B cell (primary cell): ENCODE measurements around the gene AZU1. TPM values are rescaled to one million over a fixed set of nuclear protein-coding genes. Genes with fewer than 3 reads are reported as not detected.

ENCODE experiments used
- ATAC-seq: fragments of 200-7000 bp; cut with Tn5 transposase; one replicate; pipeline ENCODE4 v1.10.0; 2021; ENCODE audit warnings: low read depth, mild to moderate bottlenecking, moderate number of reproducible peaks, moderate library complexity
- CTCF ChIA-PET: fragments of 350-600 bp; sonication (Branson Sonifier 250); formaldehyde crosslinking; loops from one replicate; lab custom pipeline; 2021; ENCODE audit warnings: antibody characterized with exemption, inconsistent platforms; lab: Charles Lee
- POLR2A ChIA-PET: fragments of 350-600 bp; sonication (Branson Sonifier 250); formaldehyde crosslinking; loops from one replicate; lab custom pipeline; 2021; ENCODE audit warnings: antibody characterized with exemption; lab: Charles Lee
- DNase-seq: peaks from one replicate; pipeline ENCODE4 v3.0.0; 2013
- H2AFZ ChIP-seq: 2 replicates; pipeline ENCODE4 v1.6.1; 2012; ENCODE audit warnings: mild to moderate bottlenecking, low read depth, low read length; ENCODE audit not compliant: insufficient read depth, poor library complexity, severe bottlenecking
- H3K27ac ChIP-seq, 2 donors: 1 replicate in 1 of 2; 2 replicates in 1 of 2; pipeline ENCODE4 v1.5.1; 2012 to 2013; ENCODE audit warnings: low read length in 2 of 2, mild to moderate bottlenecking in 2 of 2, moderate library complexity in 1 of 2
- H3K27me3 ChIP-seq, 4 experiments: fragments of 200-600 bp in 1 of 4; sonication (generic) in 1 of 4; replicated peaks in 1 of 4; 1 replicate in 2 of 4; 2 replicates in 2 of 4; pipeline versions ENCODE4 v1.6.1 to v1.7.0; 2013 to 2016; ENCODE audit warnings: low read length in 3 of 4, mild to moderate bottlenecking in 2 of 4, mixed read lengths in 1 of 4, moderate library complexity in 1 of 4; ENCODE audit not compliant: insufficient read depth in 4 of 4, control insufficient read depth in 3 of 4; ENCODE audit errors: control extremely low read depth in 1 of 4
- H3K36me3 ChIP-seq, 2 experiments: replicated peaks in 1 of 2; 1 replicate in 1 of 2; 2 replicates in 1 of 2; pipeline versions ENCODE4 v1.6.1 to v1.7.1; 2013; ENCODE audit warnings: low read length in 1 of 2; ENCODE audit not compliant: insufficient read depth in 2 of 2, control insufficient read depth in 1 of 2; ENCODE audit errors: control extremely low read depth in 1 of 2, extremely low read depth in 1 of 2
- H3K4me1 ChIP-seq, 2 donors: fragments of 200-600 bp in 1 of 2; sonication (generic) in 1 of 2; 1 replicate in 1 of 2; 2 replicates in 1 of 2; pipeline versions ENCODE4 v1.5.1 to v1.6.1; 2013 to 2017; ENCODE audit warnings: low read length in 2 of 2; ENCODE audit not compliant: control insufficient read depth in 2 of 2, insufficient read depth in 2 of 2
- H3K4me2 ChIP-seq: replicated peaks from 2 replicates; pipeline ENCODE3; 2012; ENCODE audit warnings: mild to moderate bottlenecking, low read depth, low read length; ENCODE audit not compliant: poor library complexity, severe bottlenecking
- H3K4me3 ChIP-seq, 5 experiments: fragments of 200-600 bp in 1 of 5; sonication (generic) in 1 of 5; 1 replicate in 3 of 5; 2 replicates in 2 of 5; pipeline versions ENCODE4 v1.5.1 to v1.7.0; 2011 to 2016; ENCODE audit warnings: low read length in 4 of 5, mild to moderate bottlenecking in 4 of 5, low read depth in 2 of 5, control low read depth in 1 of 5, moderate library complexity in 1 of 5; ENCODE audit not compliant: insufficient read depth in 1 of 5; ENCODE audit errors: control extremely low read depth in 1 of 5, extremely low read depth in 1 of 5
- H3K79me2 ChIP-seq: fragments of 200-600 bp; sonication (generic); one replicate; pipeline ENCODE4 v1.6.0; 2016; ENCODE audit warnings: low read length; ENCODE audit not compliant: control insufficient read depth, insufficient read depth
- H3K9ac ChIP-seq: fragments of 200-600 bp; sonication (generic); 2 replicates; pipeline ENCODE4 v1.6.1; 2017; ENCODE audit warnings: mild to moderate bottlenecking, low read length, moderate library complexity
- H3K9me3 ChIP-seq, 3 donors: one replicate each; pipeline versions ENCODE4 v1.6.1 to v1.7.1; 2013; ENCODE audit warnings: low read length in 2 of 3; ENCODE audit not compliant: control insufficient read depth in 2 of 3, insufficient read depth in 1 of 3; ENCODE audit errors: control extremely low read depth in 1 of 3
- H4K20me1 ChIP-seq: 2 replicates; pipeline ENCODE4 v1.6.0; 2012; ENCODE audit warnings: mild to moderate bottlenecking, low read length; ENCODE audit not compliant: insufficient read depth, control insufficient read depth, poor library complexity, severe bottlenecking
- H3K27ac Mint-ChIP-seq: one replicate; pipeline ENCODE4 v1.8.0; 2021; ENCODE audit warnings: mixed read lengths
- H3K27me3 Mint-ChIP-seq: one replicate; pipeline ENCODE4 v1.8.0; 2021; ENCODE audit warnings: mixed read lengths
- H3K4me1 Mint-ChIP-seq: one replicate; pipeline ENCODE4 v1.8.0; 2021; ENCODE audit warnings: mixed read lengths
- H3K4me3 Mint-ChIP-seq: one replicate; pipeline ENCODE4 v1.8.0; 2021; ENCODE audit warnings: mixed read lengths
- H3K9me3 Mint-ChIP-seq: one replicate; pipeline ENCODE4 v1.8.0; 2022; ENCODE audit warnings: mixed read lengths; ENCODE audit not compliant: insufficient read depth
- CTCF ChIP-seq: fragments of 200-600 bp; IDR thresholded peaks from one replicate; pipeline ENCODE4 v1.8.0; 2022; ENCODE audit warnings: antibody characterized with exemption, mild to moderate bottlenecking
- EZH2 ChIP-seq: IDR thresholded peaks from 2 replicates; pipeline ENCODE4 v1.6.1; 2012; ENCODE audit warnings: borderline replicate concordance, low read depth, mild to moderate bottlenecking, moderate library complexity, low read length; ENCODE audit not compliant: insufficient read depth, poor library complexity, severe bottlenecking
- WGBS: methylation state at CpG from one replicate; pipeline ENCODE4 v1.1.5; 2013; ENCODE audit warnings: missing lambda C conversion rate; ENCODE audit not compliant: insufficient coverage; 5-methylcytosine and 5-hydroxymethylcytosine counted together
- intact Hi-C: fragments of 100-400 bp; cut with micrococcal nuclease; formaldehyde crosslinking; loops from one replicate; pipeline ENCODE4 v1.10.0; 2022
- polyA plus RNA-seq: library from polyadenylated mRNA; depleted of rRNA; stranded (reverse); fragments of >200 nt; gene quantifications from 2 replicates; pipeline ENCODE4 v1.2.3, GENCODE V29; 2012
- total RNA-seq, 2 donors: library from RNA; stranded (reverse); fragments of 120-200 nt in 1 of 2; gene quantifications; 1 replicate in 1 of 2; 2 replicates in 1 of 2; pipeline versions ENCODE4 v1.2.3 to v1.2.4, GENCODE V29; 2013 to 2022

AZU1 gene
- total and polyA plus RNA-seq, 2 donors (not counting 1 experiment from before 2014, with no cell fraction given): 0.13 to 0.44 TPM

- H3K9ac ChIP-seq: peak overlapping the region; percentile 75
- H3K4me1 ChIP-seq: peaks cover 22 to 49% of the 10 kb centered on the region in 2 donors
- DNase-seq (peak; percentile 58), ATAC-seq (no peak)
- no peak overlapping the region for H2AFZ ChIP-seq
- H4K20me1 ChIP-seq: peaks cover 57% of the 10 kb centered on the region
- POLR2A ChIA-PET: interaction anchor here (0.6 kb wide), 1 partner anchor 269 kb away, joined by 4 read pairs; no protein-coding TSS in a partner anchor
- H3K4me1 Mint-ChIP-seq: peaks cover 44% of the 10 kb centered on the region
- no peaks in the 10 kb centered on the region for H3K27me3 ChIP-seq
- peak overlapping the region; percentile 99 for H3K4me2 ChIP-seq
- peaks cover 67% of the 10 kb centered on the region for H3K79me2 ChIP-seq
- H3K4me3 ChIP-seq: peak overlapping the region; percentile 57 to 86 (median 68)
- TF ChIP-seq EZH2: no peak
- no peak for TF ChIP-seq CTCF
- no peaks in the 10 kb centered on the region for H3K9me3 Mint-ChIP-seq
- H3K27ac ChIP-seq: peak overlapping the region; percentile 40 to 74
- peaks cover 0 to 42% of the 10 kb centered on the region in 2 experiments for H3K36me3 ChIP-seq
- H3K27ac Mint-ChIP-seq: peak overlapping the region; percentile 88
- CTCF ChIA-PET: interaction anchor here (0.6 to 1.4 kb wide), 2 partner anchors 110 to 1221 kb away, joined by 3 to 4 read pairs; no protein-coding TSS in a partner anchor
- H3K9me3 ChIP-seq: no peaks in the 10 kb centered on the region
- no peaks in the 10 kb centered on the region for H3K27me3 Mint-ChIP-seq
- whole genome bisulfite sequencing: 4% methylated on average over 42 of the region's 44 CpGs
- intact Hi-C loops: no loop called here
- peak overlapping the region; percentile 92 for H3K4me3 Mint-ChIP-seq
Measured at GRCh38 chr19:798415-799075, 29.1 kb upstream of the AZU1 start.
